GM12865 (cell line): ENCODE results near the gene TMCC2.
A peak's percentile ranks its signal among the peaks of the same experiment; 100 is the strongest.

Experiments
- DNase-seq: peaks from one replicate; pipeline ENCODE4 v3.0.0; 2010; ENCODE audit warnings: low read depth
- H3K4me3 ChIP-seq: 2 replicates; pipeline ENCODE4 v1.5.1; 2011; ENCODE audit warnings: mild to moderate bottlenecking, low read depth, low read length, control low read depth
- CTCF ChIP-seq: IDR thresholded peaks from 2 replicates; pipeline ENCODE4 v1.5.1; 2011; ENCODE audit warnings: low read length, control low read depth, low read depth, inconsistent platforms; ENCODE audit not compliant: insufficient read depth; ENCODE audit errors: missing control alignments

The TMCC2 gene

DNA sequence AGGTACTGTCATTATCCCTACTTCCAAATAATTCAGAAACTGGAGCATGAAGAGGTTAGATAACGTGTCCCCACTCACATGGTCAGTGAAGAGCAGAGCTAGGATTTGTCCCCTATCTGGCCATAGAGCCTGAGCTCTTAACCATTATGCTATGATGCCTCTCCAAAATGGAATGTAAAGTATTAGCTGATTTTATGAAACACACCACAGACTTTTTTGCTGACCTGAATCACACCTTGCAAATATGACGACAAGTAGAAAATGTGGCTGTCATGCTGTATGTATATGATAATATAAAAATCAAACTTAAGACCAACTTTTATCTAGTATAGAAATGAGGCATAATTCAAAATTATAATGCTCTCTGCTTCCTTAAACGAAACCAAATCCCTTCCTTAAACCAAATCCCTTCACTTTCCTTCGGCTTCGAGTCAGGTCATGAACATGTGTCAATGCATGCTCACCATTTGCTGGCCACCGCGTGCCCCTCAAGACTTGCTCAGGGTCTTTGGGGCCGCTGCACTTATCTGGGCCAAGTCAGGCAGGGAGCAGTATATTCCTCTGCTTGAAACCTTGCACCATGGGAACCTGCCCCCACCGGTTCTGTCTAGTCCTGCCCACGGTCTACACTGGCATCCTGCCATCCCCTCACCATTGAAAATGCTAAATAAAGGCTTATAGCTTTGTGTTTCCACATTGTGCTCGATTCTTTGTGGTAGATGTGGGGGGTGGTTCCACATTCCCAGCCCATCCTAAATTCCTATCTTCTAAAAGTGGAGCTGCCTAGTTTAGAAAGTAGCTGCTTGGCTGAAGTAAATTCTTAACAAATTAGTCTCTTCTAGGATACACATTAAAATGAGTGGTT lies 1.6 kb upstream of the TMCC2 start:
- TF ChIP-seq CTCF: no peak
- no peak overlapping the region for H3K4me3 ChIP-seq
- no peak for DNase-seq

DNA sequence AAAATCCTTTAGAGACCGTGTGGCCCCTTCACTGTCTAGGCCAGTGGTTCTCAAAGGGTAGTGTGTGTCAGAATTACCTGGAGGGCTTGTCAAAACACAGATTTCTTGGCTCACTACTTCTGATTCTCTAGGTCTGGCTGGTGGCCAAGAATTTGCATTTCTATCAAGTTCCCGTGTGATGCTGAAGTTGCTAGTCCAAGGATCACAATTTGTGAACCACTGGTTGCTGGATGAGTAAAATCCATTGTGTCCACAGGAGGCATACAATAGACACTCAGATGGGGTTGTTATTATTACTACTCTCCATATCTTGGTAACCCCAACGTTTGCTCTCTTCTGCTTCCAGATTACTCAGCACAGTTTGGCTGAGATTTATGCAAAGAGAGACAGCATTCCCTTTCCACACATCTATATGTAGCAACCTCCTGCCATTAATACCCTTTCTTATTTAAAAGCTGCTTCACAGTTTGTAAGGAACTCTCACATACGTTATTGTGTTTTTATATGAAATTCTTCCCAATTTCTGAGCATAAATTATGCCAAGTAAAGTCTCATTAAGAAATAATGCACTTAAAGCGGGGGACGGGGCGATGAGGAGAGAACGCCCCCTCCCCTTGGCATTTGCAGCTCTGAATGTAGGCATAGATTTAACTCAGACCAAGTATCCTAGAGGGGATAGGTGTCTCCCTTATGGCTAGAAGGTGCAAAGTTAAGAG lies 720 bp upstream of the TMCC2 start:
- peak overlapping the region; percentile 37 for H3K4me3 ChIP-seq
- TF ChIP-seq CTCF: no peak
- DNase-seq: no peak

DNA sequence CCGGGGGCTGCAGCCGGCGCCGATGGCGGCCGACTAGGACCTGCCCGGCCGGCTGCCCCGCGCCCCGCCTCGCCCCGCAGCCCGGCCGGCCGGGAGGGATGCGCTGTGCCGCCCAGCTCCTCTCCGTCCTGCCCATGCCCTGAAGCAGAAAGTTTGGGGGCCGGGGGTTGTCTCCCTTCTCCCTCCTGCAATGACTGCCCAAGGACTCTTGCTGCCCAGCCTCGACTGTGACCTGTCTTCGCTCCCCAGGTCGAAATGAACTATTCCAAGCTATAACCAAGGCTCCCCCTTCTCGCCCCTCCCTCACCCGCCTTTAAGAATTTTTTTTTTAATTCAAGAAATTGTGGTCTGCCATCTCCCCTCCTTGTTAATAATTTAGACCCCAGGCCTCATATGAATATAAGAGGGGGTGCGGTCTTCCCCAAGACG lies 361 bp downstream of the TMCC2 start:
- DNase-seq: no peak
- no peak for TF ChIP-seq CTCF
- H3K4me3 ChIP-seq: peak overlapping the region; percentile 57

DNA sequence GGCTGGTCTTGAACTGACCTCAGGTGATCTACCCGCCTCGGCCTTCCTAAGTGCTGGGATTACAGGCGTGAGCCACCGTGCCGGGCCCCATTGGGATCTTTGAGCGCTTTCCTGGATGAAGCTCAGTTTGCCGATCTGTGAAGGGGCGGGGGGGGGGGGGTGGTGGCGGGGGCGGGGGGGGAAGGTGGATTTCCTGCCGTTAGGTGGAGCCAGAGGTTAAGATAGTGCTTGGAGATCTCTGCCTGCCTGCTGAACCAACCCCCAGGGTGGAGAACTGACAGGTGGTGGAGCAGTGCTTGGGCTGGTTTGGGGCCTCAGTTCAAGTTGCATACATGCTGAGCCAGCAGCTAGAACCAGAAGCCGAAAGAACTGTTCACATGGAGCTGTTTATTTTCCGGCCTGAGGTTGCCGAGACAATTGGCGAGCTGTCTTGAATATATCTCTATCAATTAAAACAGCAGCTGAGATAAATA lies 1.7 kb downstream of the TMCC2 start:
- H3K4me3 ChIP-seq: peak overlapping the region; percentile 57
- peak; percentile 39 for TF ChIP-seq CTCF
- peak; percentile 86 for DNase-seq

DNA sequence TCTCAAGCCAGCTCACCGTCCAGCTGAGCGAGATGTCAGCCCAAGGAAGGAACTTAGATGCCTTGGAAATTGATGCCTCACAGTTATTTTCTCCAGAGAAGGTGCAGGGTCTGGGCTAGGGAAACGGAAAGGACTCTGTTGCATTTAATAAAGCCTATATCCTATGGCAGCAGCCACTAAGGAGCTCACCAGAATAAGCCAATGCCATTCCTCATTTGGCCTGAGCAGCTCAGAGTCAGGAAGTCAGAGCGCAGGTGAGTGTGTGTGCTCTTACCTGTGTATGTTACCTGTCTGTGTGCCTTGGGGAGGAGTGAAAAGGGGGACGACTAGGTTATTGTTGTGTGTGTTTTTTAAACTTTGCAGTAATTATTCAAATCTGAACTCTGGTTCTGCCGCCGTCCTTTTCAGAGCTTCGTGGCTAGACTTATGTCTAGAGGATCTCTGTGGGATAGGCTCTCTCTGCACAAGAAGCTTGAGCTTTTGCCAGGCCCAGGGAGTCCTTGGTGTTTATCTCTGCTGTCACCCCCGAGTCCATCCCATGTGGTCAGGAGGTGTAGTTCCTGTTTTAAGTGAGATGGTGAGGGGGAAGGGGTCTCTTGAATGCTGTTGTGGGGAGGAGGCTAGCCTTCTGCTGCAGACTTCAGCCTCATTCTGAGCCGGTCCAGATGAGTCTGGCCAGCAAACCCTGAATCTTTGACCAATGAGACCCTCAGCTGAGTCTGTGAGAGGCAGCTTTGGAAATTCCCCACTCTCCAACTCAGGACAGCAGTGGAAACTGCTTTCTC lies 2.4 kb downstream of the TMCC2 start:
- TF ChIP-seq CTCF: no peak
- no peak for DNase-seq
- peak overlapping the region; percentile 13 for H3K4me3 ChIP-seq

DNA sequence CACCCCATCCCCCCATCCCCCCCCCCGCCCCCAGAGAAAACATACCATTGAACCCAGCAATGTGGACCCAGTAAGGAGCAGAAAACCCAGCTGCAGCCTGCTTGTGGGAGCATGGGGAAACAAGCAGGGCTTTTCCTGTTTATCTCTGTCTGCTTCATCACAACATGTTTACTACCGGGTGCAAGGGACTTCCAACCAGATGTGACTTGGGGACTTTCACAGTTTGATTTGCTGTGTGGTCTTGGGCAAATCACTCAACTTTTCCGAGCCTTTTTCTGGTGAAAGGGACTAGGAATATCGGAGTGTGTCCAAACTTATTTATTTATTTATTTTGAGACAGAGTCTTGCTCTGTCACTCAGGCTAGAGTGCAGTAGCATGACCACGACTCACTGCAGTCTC lies 3.2 kb downstream of the TMCC2 start:
- DNase-seq: peak; percentile 51
- TF ChIP-seq CTCF: no peak
- H3K4me3 ChIP-seq: peak overlapping the region; percentile 34
